Parathyroid adenoma (tissue), 2 donors: ENCODE data around the gene ABCF2.

Experiments
- H2AFZ ChIP-seq: fragments of 300-600 bp; sonication (generic); one replicate; pipeline ENCODE4 v1.7.0; 2017; ENCODE audit warnings: antibody characterized with exemption, mild to moderate bottlenecking
- H3K27ac ChIP-seq: fragments of 300-600 bp; sonication (generic); one replicate; pipeline ENCODE4 v1.7.0; 2017
- H3K27me3 ChIP-seq: fragments of 300-600 bp; sonication (generic); one replicate; pipeline ENCODE4 v1.7.0; 2017; ENCODE audit warnings: low read length; ENCODE audit not compliant: control insufficient read depth, insufficient read depth
- H3K36me3 ChIP-seq: fragments of 300-600 bp; sonication (generic); one replicate; pipeline ENCODE4 v1.7.0; 2017; ENCODE audit warnings: low read length; ENCODE audit not compliant: control insufficient read depth, insufficient read depth
- H3K4me1 ChIP-seq: fragments of 300-600 bp; sonication (generic); one replicate; pipeline ENCODE4 v1.7.0; 2017; ENCODE audit warnings: control low read depth
- H3K4me2 ChIP-seq: fragments of 300-600 bp; sonication (generic); one replicate; pipeline ENCODE4 v1.7.0; 2017; ENCODE audit warnings: low read length
- H3K4me3 ChIP-seq: fragments of 300-600 bp; sonication (generic); one replicate; pipeline ENCODE4 v1.7.0; 2017; ENCODE audit warnings: low read depth, low read length
- H3K79me2 ChIP-seq: fragments of 300-600 bp; sonication (generic); one replicate; pipeline ENCODE4 v1.7.0; 2017; ENCODE audit warnings: control low read depth
- H3K9ac ChIP-seq: fragments of 300-600 bp; sonication (generic); one replicate; pipeline ENCODE4 v1.7.0; 2017; ENCODE audit warnings: mild to moderate bottlenecking
- H3K9me3 ChIP-seq: fragments of 300-600 bp; sonication (generic); one replicate; pipeline ENCODE4 v1.7.0; 2017; ENCODE audit warnings: low read length; ENCODE audit not compliant: control insufficient read depth
- TF ChIP-seq, protein P1 (sequence below): fragments of 300-600 bp; sonication (generic); IDR thresholded peaks from one replicate; pipeline ENCODE4 v1.7.0; 2017; ENCODE audit warnings: antibody characterized with exemption, mild to moderate bottlenecking
- donor health status: primary hyperparathyroidism.

The ABCF2 gene

GRCh38 chr7:151237244-151238189 is 10.5 kb upstream of the ABCF2 start:
- Histone ChIP-seq H2AFZ (no peak overlapping the region), H3K79me2 (peaks cover 16% of the 10 kb centered on the region), H3K27ac (no peak overlapping the region), H3K36me3 (no peaks in the 10 kb centered on the region), H3K9me3 (no peaks in the 10 kb centered on the region), H3K4me1 (peaks cover 9% of the 10 kb centered on the region), H3K9ac (no peak overlapping the region), H3K4me3 (no peak overlapping the region), H3K27me3 (no peaks in the 10 kb centered on the region), H3K4me2 (no peak overlapping the region)
- TF ChIP-seq, protein P1, sequence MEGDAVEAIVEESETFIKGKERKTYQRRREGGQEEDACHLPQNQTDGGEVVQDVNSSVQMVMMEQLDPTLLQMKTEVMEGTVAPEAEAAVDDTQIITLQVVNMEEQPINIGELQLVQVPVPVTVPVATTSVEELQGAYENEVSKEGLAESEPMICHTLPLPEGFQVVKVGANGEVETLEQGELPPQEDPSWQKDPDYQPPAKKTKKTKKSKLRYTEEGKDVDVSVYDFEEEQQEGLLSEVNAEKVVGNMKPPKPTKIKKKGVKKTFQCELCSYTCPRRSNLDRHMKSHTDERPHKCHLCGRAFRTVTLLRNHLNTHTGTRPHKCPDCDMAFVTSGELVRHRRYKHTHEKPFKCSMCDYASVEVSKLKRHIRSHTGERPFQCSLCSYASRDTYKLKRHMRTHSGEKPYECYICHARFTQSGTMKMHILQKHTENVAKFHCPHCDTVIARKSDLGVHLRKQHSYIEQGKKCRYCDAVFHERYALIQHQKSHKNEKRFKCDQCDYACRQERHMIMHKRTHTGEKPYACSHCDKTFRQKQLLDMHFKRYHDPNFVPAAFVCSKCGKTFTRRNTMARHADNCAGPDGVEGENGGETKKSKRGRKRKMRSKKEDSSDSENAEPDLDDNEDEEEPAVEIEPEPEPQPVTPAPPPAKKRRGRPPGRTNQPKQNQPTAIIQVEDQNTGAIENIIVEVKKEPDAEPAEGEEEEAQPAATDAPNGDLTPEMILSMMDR, result no peak

- Histone ChIP-seq H3K9ac (no peak overlapping the region), H3K27me3 (no peaks in the 10 kb centered on the region)
Observed at GRCh38 chr7:151236406-151236805, 9.4 kb upstream of the ABCF2 start.

GRCh38 chr7:151235091-151235787 is 8.2 kb upstream of the ABCF2 start:
- H3K9me3 ChIP-seq, result no peaks in the 10 kb centered on the region
- H3K9ac ChIP-seq, result no peak overlapping the region
- TF ChIP-seq, protein P1, result no peak
- H3K27ac ChIP-seq, result no peak overlapping the region
- H3K36me3 ChIP-seq, result no peaks in the 10 kb centered on the region
- H3K4me1 ChIP-seq, result peaks cover 17% of the 10 kb centered on the region
- H3K4me2 ChIP-seq, result no peak overlapping the region
- H3K27me3 ChIP-seq, result no peaks in the 10 kb centered on the region
- no peak overlapping the region for H2AFZ ChIP-seq
- H3K4me3 ChIP-seq, result no peak overlapping the region
- peaks cover 25% of the 10 kb centered on the region for H3K79me2 ChIP-seq

More at GRCh38 chr7:151236406-151236805, 9.4 kb upstream of the ABCF2 start:
- no peaks in the 10 kb centered on the region for H3K9me3 ChIP-seq
- H2AFZ ChIP-seq, result no peak overlapping the region
- H3K4me2 ChIP-seq, result no peak overlapping the region
- H3K4me3 ChIP-seq, result no peak overlapping the region
- H3K79me2 ChIP-seq, result peaks cover 25% of the 10 kb centered on the region
- TF ChIP-seq, protein P1, result no peak
- peaks cover 15% of the 10 kb centered on the region for H3K4me1 ChIP-seq
- H3K27ac ChIP-seq, result no peak overlapping the region
- H3K36me3 ChIP-seq, result no peaks in the 10 kb centered on the region

- Histone ChIP-seq H3K36me3 (no peaks in the 10 kb centered on the region), H3K9ac (no peak overlapping the region)
Observed at GRCh38 chr7:151233804-151234203, 6.8 kb upstream of the ABCF2 start.

More at GRCh38 chr7:151233804-151234203, 6.8 kb upstream of the ABCF2 start:
- Histone ChIP-seq H2AFZ (no peak overlapping the region), H3K27me3 (no peaks in the 10 kb centered on the region), H3K4me1 (peaks cover 17% of the 10 kb centered on the region), H3K27ac (peak overlapping the region; percentile 81), H3K9me3 (no peaks in the 10 kb centered on the region), H3K79me2 (peaks cover 27% of the 10 kb centered on the region), H3K4me3 (peak overlapping the region; percentile 87), H3K4me2 (peak overlapping the region; percentile 62)
- TF ChIP-seq, protein P1, result no peak
